ENCODE results near the gene RGMB. TPM values are rescaled to one million over a fixed set of nuclear protein-coding genes. Genes with fewer than 3 reads are reported as not detected.

Gene RGMB
- total RNA-seq, 4 donors from 2014 or later: 39.0 to 125 (median 50.3) TPM

- intact Hi-C loops (cut with DNase I; ENCODE audit: low total_unique reads): no loop called here
- no peak for DNase-seq
- Histone ChIP-seq H3K27ac (no peak overlapping the region), H3K27me3 (no peaks in the 10 kb centered on the region), H3K36me3 (no peaks in the 10 kb centered on the region), H3K4me1 (peaks cover 21 to 95% (median 69%) of the 10 kb centered on the region in 4 donors), H3K9me3 (no peaks in the 10 kb centered on the region), H3K4me3 (no peak overlapping the region)
- TF ChIP-seq CTCF (IDR thresholded peaks at IDR 0.05) (no peak), POLR2A (IDR thresholded peaks at IDR 0.05) (no peak), EP300 (IDR thresholded peaks at IDR 0.05; ENCODE audit: low read depth) (no peak), POLR2AphosphoS5 (IDR thresholded peaks at IDR 0.05) (no peak)
- in situ Hi-C loops (cut with MboI; ENCODE audit: low pct_ligation_motif_present in 1 of 4, low pct_unique_long_range_greater_than_20kb in 1 of 4, low sequenced_read_pairs in 3 of 4): loop anchor here in 1 of 4 donors (25.0 kb wide), 1 partner anchor 1245 kb away; no protein-coding TSS in a partner anchor
- 61 to 66% methylated on average over 2 of the region's 2 CpGs for WGBS, 2 donors (ENCODE audit: low coverage in 1 of 2)
Measured at GRCh38 chr5:98781964-98782363, 8.5 kb downstream of the RGMB start.

- in situ Hi-C loops (cut with MboI; ENCODE audit: low pct_ligation_motif_present in 1 of 4, low pct_unique_long_range_greater_than_20kb in 1 of 4, low sequenced_read_pairs in 3 of 4) (loop anchor here in 1 of 4 donors (25.0 kb wide), 1 partner anchor 1246 kb away; no protein-coding TSS in a partner anchor), intact Hi-C loops (cut with DNase I; ENCODE audit: low total_unique reads) (no loop called here)
- no peaks in the 10 kb centered on the region for H3K27me3 ChIP-seq
- TF ChIP-seq POLR2A (IDR thresholded peaks at IDR 0.05): no peak
- TF ChIP-seq CTCF (IDR thresholded peaks at IDR 0.05): no peak
- no peak for TF ChIP-seq EP300 (IDR thresholded peaks at IDR 0.05; ENCODE audit: low read depth)
- no peak for TF ChIP-seq POLR2AphosphoS5 (IDR thresholded peaks at IDR 0.05)
- H3K4me1 ChIP-seq: peaks cover 21 to 97% (median 75%) of the 10 kb centered on the region in 4 donors
- H3K27ac ChIP-seq: peak overlapping the region in 2 of 4 donors; percentile 10 to 17
- H3K36me3 ChIP-seq: no peaks in the 10 kb centered on the region
- no peaks in the 10 kb centered on the region for H3K9me3 ChIP-seq
- no peak for DNase-seq
- H3K4me3 ChIP-seq: no peak overlapping the region
- WGBS, 2 donors (ENCODE audit: low coverage in 1 of 2): 72% methylated on average over 3 of the region's 3 CpGs; no CpG with 5 or more reads in 1 of the 2 donors
Measured at GRCh38 chr5:98783051-98783649, 9.7 kb downstream of the RGMB start.

GRCh38 chr5:98784411-98784810, 10.9 kb downstream of the RGMB start:
- intact Hi-C loops (cut with DNase I; ENCODE audit: low total_unique reads): no loop called here
- Histone ChIP-seq H3K9me3 (no peaks in the 10 kb centered on the region), H3K27ac (peak overlapping the region in 2 of 4 donors; percentile 71 to 81), H3K27me3 (no peaks in the 10 kb centered on the region), H3K36me3 (no peaks in the 10 kb centered on the region), H3K4me1 (peaks cover 29 to 97% (median 78%) of the 10 kb centered on the region in 4 donors), H3K4me3 (no peak overlapping the region)
- in situ Hi-C loops (cut with MboI; ENCODE audit: low pct_ligation_motif_present in 1 of 4, low pct_unique_long_range_greater_than_20kb in 1 of 4, low sequenced_read_pairs in 3 of 4): loop anchor here in 1 of 4 donors (25.0 kb wide), 1 partner anchor 1247 kb away; no protein-coding TSS in a partner anchor
- TF ChIP-seq POLR2AphosphoS5 (IDR thresholded peaks at IDR 0.05): no peak
- TF ChIP-seq CTCF (IDR thresholded peaks at IDR 0.05): no peak
- no peak for TF ChIP-seq POLR2A (IDR thresholded peaks at IDR 0.05)
- no peak for TF ChIP-seq EP300 (IDR thresholded peaks at IDR 0.05; ENCODE audit: low read depth)
- DNase-seq: no peak

GRCh38 chr5:98785244-98785643, 11.8 kb downstream of the RGMB start:
- intact Hi-C loops (cut with DNase I; ENCODE audit: low total_unique reads) (no loop called here), in situ Hi-C loops (cut with MboI; ENCODE audit: low pct_ligation_motif_present in 1 of 4, low pct_unique_long_range_greater_than_20kb in 1 of 4, low sequenced_read_pairs in 3 of 4) (loop anchor here in 1 of 4 donors (25.0 kb wide), 1 partner anchor 1248 kb away; no protein-coding TSS in a partner anchor)
- Histone ChIP-seq H3K27me3 (no peaks in the 10 kb centered on the region), H3K36me3 (no peaks in the 10 kb centered on the region), H3K27ac (peak overlapping the region; percentile 71 to 81 (median 78)), H3K4me3 (no peak overlapping the region), H3K9me3 (no peaks in the 10 kb centered on the region), H3K4me1 (peaks cover 32 to 97% (median 76%) of the 10 kb centered on the region in 4 donors)
- TF ChIP-seq CTCF (IDR thresholded peaks at IDR 0.05): no peak
- TF ChIP-seq POLR2AphosphoS5 (IDR thresholded peaks at IDR 0.05): no peak
- no peak for TF ChIP-seq EP300 (IDR thresholded peaks at IDR 0.05; ENCODE audit: low read depth)
- no peak for TF ChIP-seq POLR2A (IDR thresholded peaks at IDR 0.05)
- WGBS, 2 donors (ENCODE audit: low coverage in 1 of 2): 42 to 50% methylated on average over 2 to 3 of the region's 3 CpGs
- DNase-seq: no peak
